Suprapubic skin (tissue), 4 donors: Measurements from ENCODE around the gene MCAT. TPM values are rescaled to one million over a fixed set of nuclear protein-coding genes. Genes with fewer than 3 reads are reported as not detected.
A peak's percentile ranks its signal among the peaks of the same experiment; 100 is the strongest.

Source experiments
- DNase-seq, 2 donors: peaks; one replicate each; pipeline ENCODE4 v3.0.0-alpha.2; 2019; ENCODE audit warnings: low spot score in 2 of 2
- H3K27ac ChIP-seq: fragments of 200-600 bp; sonication (generic); one replicate; pipeline ENCODE4 v1.5.1; 2019
- H3K27me3 ChIP-seq: fragments of 200-600 bp; sonication (generic); one replicate; pipeline ENCODE4 v1.5.1; 2019
- H3K36me3 ChIP-seq: fragments of 200-600 bp; sonication (generic); one replicate; pipeline ENCODE4 v1.5.1; 2019
- H3K4me1 ChIP-seq: fragments of 200-600 bp; sonication (generic); one replicate; pipeline ENCODE4 v1.5.1; 2019
- H3K4me3 ChIP-seq: fragments of 200-600 bp; sonication (generic); one replicate; pipeline ENCODE4 v1.5.1; 2019; ENCODE audit warnings: mild to moderate bottlenecking
- H3K9me3 ChIP-seq: fragments of 200-600 bp; sonication (generic); one replicate; pipeline ENCODE4 v1.5.1; 2019
- EP300 ChIP-seq: sonication (generic); formaldehyde crosslinking; IDR thresholded peaks from one replicate; pipeline ENCODE4 v1.6.1; 2017; ENCODE audit warnings: antibody characterized with exemption
- POLR2A ChIP-seq, 2 donors: fragments of 450-650 bp; IDR thresholded peaks; one replicate each; pipeline ENCODE4 v1.6.1; 2017; ENCODE audit warnings: antibody characterized with exemption in 2 of 2, mild to moderate bottlenecking in 2 of 2, moderate library complexity in 2 of 2
- POLR2AphosphoS5 ChIP-seq, 3 donors: sonication (generic); formaldehyde crosslinking; IDR thresholded peaks; one replicate each; pipeline ENCODE4 v1.6.1; 2017; ENCODE audit warnings: antibody characterized with exemption in 3 of 3
- WGBS: methylation state at CpG from one replicate; pipeline ENCODE4 v1.1.5; 2018; 5-methylcytosine and 5-hydroxymethylcytosine counted together
- total RNA-seq, 4 donors: library from RNA; depleted of rRNA; stranded (reverse); fragments of >200 nt; gene quantifications; one replicate each; pipeline ENCODE4 v1.1.0, GENCODE V29; 2016
- TF ChIP-seq, protein P1 (sequence below), 2 donors: fragments of 200-600 bp in 1 of 2; fragments of 450-650 bp in 1 of 2; sonication (generic) in 1 of 2; IDR thresholded peaks; one replicate each; pipeline ENCODE4 v1.5.1; 2016 to 2019; ENCODE audit warnings: antibody characterized with exemption in 2 of 2, mild to moderate bottlenecking in 1 of 2, moderate library complexity in 1 of 2

Gene MCAT
- total RNA-seq, 4 donors from 2014 or later, result 21.1 to 38.0 (median 25.2) TPM

DNA sequence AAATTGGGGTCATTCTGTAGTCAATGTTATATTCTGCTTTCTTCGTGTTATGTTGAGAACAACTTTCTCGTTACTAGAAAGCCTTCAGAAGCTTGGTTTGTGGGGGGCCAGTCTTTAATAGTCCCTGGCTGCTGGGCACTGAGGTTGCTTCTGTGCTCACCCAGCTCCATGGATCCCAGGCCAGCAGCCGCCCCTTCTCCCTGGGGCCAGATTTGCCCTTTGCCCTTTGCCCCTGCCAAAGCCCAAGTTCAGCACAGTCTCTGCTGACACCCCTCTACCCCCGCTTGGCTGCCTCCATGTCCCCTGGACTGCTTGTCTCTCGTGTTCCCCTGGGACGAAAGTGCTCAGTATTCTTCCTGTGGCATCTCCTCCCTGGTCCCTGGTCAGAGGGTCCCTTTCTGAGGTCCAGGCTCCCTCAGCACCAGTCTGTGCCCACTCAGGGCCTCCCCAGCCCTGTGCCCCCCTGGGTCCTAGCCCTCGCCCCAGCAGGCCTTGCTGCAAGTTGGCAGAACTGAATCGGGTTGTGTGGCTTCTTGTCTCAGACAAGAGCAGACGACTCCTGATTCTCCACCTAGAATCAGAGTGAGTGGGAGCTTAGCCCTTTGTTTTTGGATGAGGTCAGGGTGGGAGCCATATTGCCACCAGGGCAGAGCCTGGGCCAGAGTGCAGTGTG is 14.8 kb upstream of the MCAT start:
- H3K27me3 ChIP-seq, result no peaks in the 10 kb centered on the region
- DNase-seq, result no peak
- TF ChIP-seq, protein P1, sequence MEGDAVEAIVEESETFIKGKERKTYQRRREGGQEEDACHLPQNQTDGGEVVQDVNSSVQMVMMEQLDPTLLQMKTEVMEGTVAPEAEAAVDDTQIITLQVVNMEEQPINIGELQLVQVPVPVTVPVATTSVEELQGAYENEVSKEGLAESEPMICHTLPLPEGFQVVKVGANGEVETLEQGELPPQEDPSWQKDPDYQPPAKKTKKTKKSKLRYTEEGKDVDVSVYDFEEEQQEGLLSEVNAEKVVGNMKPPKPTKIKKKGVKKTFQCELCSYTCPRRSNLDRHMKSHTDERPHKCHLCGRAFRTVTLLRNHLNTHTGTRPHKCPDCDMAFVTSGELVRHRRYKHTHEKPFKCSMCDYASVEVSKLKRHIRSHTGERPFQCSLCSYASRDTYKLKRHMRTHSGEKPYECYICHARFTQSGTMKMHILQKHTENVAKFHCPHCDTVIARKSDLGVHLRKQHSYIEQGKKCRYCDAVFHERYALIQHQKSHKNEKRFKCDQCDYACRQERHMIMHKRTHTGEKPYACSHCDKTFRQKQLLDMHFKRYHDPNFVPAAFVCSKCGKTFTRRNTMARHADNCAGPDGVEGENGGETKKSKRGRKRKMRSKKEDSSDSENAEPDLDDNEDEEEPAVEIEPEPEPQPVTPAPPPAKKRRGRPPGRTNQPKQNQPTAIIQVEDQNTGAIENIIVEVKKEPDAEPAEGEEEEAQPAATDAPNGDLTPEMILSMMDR (IDR thresholded peaks at IDR 0.05), result no peak
- TF ChIP-seq POLR2A (IDR thresholded peaks at IDR 0.05), result no peak
- TF ChIP-seq EP300, result no peak
- TF ChIP-seq POLR2AphosphoS5 (IDR thresholded peaks at IDR 0.05), result no peak
- H3K27ac ChIP-seq, result no peak overlapping the region
- 75% methylated on average over 8 of the region's 9 CpGs for WGBS
- peaks cover 31% of the 10 kb centered on the region for H3K36me3 ChIP-seq
- H3K4me3 ChIP-seq, result no peak overlapping the region
- H3K4me1 ChIP-seq, result peaks cover 70% of the 10 kb centered on the region
- no peaks in the 10 kb centered on the region for H3K9me3 ChIP-seq

DNA sequence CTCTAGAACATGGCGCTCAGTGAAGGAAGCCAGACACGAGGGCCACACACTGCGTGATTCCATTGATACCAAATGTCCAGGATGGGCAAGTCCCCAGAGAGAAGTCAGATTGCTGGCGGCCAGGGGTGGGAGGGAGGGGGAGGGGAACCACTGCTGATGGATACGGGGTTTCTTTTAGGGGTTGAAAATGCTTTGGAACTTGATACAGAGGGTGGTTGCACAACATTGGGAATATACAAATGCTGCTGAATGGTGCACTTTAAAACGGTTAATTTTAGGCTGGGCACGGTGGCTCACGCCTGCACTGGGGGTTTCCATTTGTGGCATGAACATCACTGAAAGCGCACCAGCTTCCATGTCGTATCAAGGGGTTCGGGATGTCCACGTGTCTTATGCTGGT is 13.2 kb upstream of the MCAT start:
- DNase-seq, result no peak
- no peaks in the 10 kb centered on the region for H3K27me3 ChIP-seq
- H3K27ac ChIP-seq, result no peak overlapping the region
- WGBS, result 73% methylated on average over 12 of the region's 12 CpGs
- H3K9me3 ChIP-seq, result no peaks in the 10 kb centered on the region
- no peak overlapping the region for H3K4me3 ChIP-seq
- H3K36me3 ChIP-seq, result peaks cover 23% of the 10 kb centered on the region
- TF ChIP-seq, protein P1 (IDR thresholded peaks at IDR 0.05), result no peak
- TF ChIP-seq POLR2AphosphoS5 (IDR thresholded peaks at IDR 0.05), result no peak
- TF ChIP-seq EP300, result no peak
- TF ChIP-seq POLR2A (IDR thresholded peaks at IDR 0.05), result no peak
- H3K4me1 ChIP-seq, result peaks cover 81% of the 10 kb centered on the region

- Histone ChIP-seq H3K4me1 (peaks cover 87% of the 10 kb centered on the region), H3K4me3 (no peak overlapping the region), H3K27ac (no peak overlapping the region), H3K9me3 (no peaks in the 10 kb centered on the region), H3K27me3 (no peaks in the 10 kb centered on the region), H3K36me3 (peaks cover 17% of the 10 kb centered on the region)
- no peak for DNase-seq
- TF ChIP-seq POLR2A (IDR thresholded peaks at IDR 0.05), result no peak
- TF ChIP-seq, protein P1 (IDR thresholded peaks at IDR 0.05), result no peak
- TF ChIP-seq EP300, result no peak
- TF ChIP-seq POLR2AphosphoS5 (IDR thresholded peaks at IDR 0.05), result no peak
- 67% methylated on average over 1 of the region's 5 CpGs for WGBS
Measured at GRCh38 chr22:43155789-43156188, 12.6 kb upstream of the MCAT start.

GRCh38 chr22:43154887-43155536 is 11.8 kb upstream of the MCAT start:
- WGBS, result 31% methylated on average over 9 of the region's 27 CpGs
- Histone ChIP-seq H3K27me3 (no peaks in the 10 kb centered on the region), H3K27ac (no peak overlapping the region), H3K4me3 (no peak overlapping the region), H3K36me3 (peaks cover 9% of the 10 kb centered on the region), H3K4me1 (peaks cover 87% of the 10 kb centered on the region), H3K9me3 (no peaks in the 10 kb centered on the region)
- TF ChIP-seq, protein P1 (IDR thresholded peaks at IDR 0.05), result no peak
- no peak for TF ChIP-seq EP300
- TF ChIP-seq POLR2A (IDR thresholded peaks at IDR 0.05), result no peak
- TF ChIP-seq POLR2AphosphoS5 (IDR thresholded peaks at IDR 0.05), result no peak
- peak in 1 of 2 donors; percentile 81 for DNase-seq

DNA sequence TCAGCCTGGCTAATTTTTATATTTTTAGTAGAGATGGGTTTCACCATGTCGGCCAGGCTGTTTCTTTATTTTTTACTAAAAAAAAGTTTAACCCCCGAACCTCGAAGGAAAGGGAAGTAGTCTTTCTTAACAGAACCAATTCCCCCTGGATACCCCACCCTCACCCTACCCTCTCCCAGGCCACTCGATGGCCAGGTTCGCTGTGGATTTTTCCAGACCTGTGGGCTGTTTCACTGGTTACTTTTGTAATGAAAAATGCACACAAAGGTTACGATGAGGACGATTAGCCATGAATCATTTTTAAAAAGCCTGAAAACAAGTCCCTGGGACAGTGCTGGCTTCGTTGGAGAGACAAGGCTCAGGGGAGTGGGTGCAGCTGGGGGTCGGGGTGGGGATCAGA is 10.7 kb upstream of the MCAT start:
- WGBS, result 55% methylated on average over 9 of the region's 9 CpGs
- Histone ChIP-seq H3K9me3 (no peaks in the 10 kb centered on the region), H3K4me3 (no peak overlapping the region), H3K36me3 (no peaks in the 10 kb centered on the region), H3K27ac (peak overlapping the region; percentile 5), H3K27me3 (no peaks in the 10 kb centered on the region), H3K4me1 (peaks cover 75% of the 10 kb centered on the region)
- DNase-seq, result no peak
- TF ChIP-seq, protein P1 (IDR thresholded peaks at IDR 0.05), result no peak
- TF ChIP-seq POLR2A (IDR thresholded peaks at IDR 0.05), result no peak
- no peak for TF ChIP-seq POLR2AphosphoS5 (IDR thresholded peaks at IDR 0.05)
- no peak for TF ChIP-seq EP300
